Mucosa of gallbladder (tissue), 1 donor: Measurements from ENCODE around the gene WDR37. TPM values are rescaled to one million over a fixed set of nuclear protein-coding genes. Genes with fewer than 3 reads are reported as not detected.
A peak's percentile ranks its signal among the peaks of the same experiment; 100 is the strongest.
"Not testable (repeated sequence)": the region's sequence is repeated elsewhere in the genome, so short reads cannot be mapped to it uniquely, and the experiment has no call there.

Source experiments
- DNase-seq: peaks from one replicate; pipeline ENCODE4 v3.0.0-alpha.2; 2020; ENCODE audit warnings: low spot score
- total RNA-seq: library from RNA; stranded (reverse); gene quantifications from one replicate; pipeline ENCODE4 v1.2.1, GENCODE V29; 2021
- donor health status: DM: no; HTN: no; CAD: no.

Gene WDR37
- total RNA-seq = 15.5 TPM

- DNase-seq = peak; percentile 83
Measured at GRCh38 chr10:1056326-1057105, at the start of gene WDR37. TSS of gene WDR37 (plus strand) at chr10:1056385. CDS start at chr10:1072156, 15,771 bp downstream.

DNA sequence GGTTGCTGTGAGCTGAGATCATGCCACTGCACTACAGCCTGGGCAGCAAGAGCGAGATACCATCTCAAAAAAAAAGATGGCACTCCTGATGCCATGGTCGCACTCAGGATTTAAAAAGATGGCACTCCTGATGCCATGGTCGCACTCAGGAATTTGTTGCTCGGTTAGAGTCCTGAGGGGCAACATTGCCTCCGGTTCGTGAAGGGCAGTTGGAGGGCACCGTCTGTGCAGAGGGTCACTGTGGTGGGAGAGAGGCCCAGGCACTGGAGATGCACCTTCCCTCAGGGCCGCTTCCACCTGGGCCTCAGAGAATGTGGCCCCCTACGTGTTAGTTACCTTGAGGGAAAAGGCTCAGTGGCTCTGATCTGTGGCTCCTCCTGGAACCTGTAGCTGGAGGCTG, 49.6 kb upstream of the WDR37 start:
- no peak for DNase-seq

DNA sequence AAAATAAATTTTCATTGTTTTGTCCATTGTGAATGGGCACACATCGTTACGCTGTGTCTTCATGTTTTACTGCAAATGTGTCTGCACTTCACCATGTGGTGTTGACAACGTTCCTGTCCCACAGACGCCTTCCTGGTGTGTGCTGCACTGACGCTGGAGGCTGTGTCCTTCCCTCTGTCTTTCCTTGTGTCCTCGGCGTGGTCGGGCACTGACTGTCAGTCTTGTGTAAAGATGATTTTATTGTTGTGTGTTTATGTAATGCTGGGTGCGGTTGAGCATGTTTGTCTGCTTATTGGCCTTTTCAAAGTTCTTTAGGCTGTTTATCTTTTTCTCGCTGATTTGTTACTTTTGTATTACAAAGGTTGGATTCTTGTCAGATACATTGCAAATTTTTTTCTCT, 48.6 kb upstream of the WDR37 start:
- DNase-seq = no peak

- DNase-seq = no peak
Measured at GRCh38 chr10:1009071-1009494, 47.1 kb upstream of the WDR37 start.

- DNase-seq = not testable (repeated sequence)
Measured at GRCh38 chr10:1009947-1010346, 46.2 kb upstream of the WDR37 start.

- DNase-seq = no peak
Measured at GRCh38 chr10:1010703-1011102, 45.5 kb upstream of the WDR37 start.

DNA sequence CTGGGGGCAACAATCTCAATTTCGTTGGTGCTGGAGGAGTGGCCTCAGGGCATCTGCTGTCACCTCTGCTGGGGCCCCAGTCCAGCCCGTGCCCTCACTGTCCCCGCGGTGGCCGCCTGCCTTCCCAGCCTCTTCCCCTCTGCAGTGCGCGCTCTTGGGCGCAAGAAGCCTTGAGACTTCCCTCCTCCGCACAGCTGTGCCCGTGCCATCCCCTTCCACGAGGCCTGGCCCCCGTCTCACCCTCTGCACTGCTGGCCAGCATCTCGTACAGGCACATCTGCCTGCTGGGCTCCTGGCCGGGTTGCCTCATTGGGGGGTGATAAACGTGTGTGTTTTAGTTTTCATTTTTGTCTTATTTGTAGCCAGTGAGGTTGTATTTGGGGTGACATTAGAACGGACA, 44.5 kb upstream of the WDR37 start:
- DNase-seq = no peak

DNA sequence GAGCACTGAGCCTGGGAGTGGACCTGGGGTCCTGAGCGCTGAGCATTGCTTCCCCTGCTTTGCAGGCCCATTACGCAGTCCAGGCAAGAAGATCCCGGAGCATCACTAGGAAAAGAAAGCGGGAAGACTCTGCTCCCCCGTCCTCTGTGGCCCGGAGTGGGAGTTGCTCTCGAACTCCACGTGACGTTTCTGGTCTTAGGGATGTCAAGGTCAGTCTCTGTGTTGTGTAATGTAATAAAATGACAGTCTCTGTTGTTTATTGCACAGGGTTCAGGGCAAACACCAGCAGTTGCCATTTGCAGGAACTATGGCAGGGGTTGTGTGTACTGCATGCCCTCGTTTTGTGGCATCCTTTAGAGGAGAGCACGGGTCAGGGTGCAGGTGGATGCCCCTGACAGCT, 40.5 kb upstream of the WDR37 start:
- no peak for DNase-seq

DNA sequence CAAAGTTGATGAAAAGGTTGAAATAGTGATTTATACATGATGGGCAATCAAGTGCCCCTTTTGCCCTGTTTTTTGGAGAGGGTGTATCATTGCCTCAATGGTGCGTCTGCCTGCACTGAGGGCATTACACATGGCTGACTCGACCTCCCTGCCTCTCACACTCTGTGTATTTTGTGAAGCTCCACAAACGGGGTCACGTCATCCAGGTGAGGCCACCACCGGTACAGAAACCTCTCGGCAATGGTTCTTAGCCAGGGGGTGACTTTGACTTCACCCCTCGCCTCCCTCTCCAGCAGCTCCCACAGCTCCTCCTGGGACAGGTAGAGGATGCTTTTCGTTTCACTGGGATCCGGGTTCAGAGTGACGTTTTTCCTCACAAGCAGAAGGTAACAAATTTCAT, 36.8 kb upstream of the WDR37 start:
- no peak for DNase-seq

- no peak for DNase-seq
Measured at GRCh38 chr10:1020460-1020859, 35.7 kb upstream of the WDR37 start.

DNA sequence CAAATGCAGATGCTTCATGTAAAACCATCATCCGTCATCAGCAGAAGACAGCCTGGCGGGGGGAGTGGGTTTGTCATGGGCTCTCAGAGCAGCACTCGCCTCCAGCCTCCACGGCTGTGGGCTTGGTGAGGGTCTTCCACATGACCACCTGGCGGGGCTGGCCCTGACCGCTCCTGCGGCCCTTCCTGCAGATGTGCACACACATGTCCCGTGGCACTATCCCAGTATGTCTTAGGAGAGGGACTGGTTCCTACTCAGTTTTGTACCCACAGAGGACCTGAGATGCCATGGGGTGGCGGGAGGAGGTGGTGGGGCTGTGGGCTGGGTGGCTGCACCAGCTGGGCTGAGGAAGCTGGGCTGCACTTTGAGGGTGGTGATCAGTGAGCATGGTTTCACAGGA, 35.2 kb upstream of the WDR37 start:
- no peak for DNase-seq

GRCh38 chr10:1022413-1022812, 33.8 kb upstream of the WDR37 start:
- no peak for DNase-seq

- DNase-seq = no peak
Measured at GRCh38 chr10:1024103-1024502, 32.1 kb upstream of the WDR37 start.

- DNase-seq = no peak
Measured at GRCh38 chr10:1025683-1026082, 30.5 kb upstream of the WDR37 start, which contains the start of gene IDI2. TSS of gene IDI2 (minus strand) at chr10:1025859. CDS start at chr10:1024723, 1,136 bp downstream.

DNA sequence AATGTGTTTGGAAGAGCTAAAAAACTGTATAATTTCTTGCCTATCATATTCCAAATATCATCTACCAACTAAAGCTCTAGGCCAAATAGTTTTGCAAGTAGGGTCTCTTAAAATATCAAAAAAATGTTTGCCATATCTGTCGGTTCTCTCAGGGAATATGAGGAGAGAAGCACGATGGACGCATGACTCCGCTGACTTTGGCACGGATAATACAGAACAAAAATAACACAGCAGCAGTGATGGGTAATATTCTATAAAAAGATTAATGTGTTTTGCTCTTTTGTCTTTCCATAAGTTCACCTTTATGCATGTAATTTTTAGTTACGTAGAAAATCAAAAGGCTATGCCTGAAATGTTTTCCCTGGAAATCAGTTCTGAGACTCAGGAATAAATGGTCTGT, 29.6 kb upstream of the WDR37 start:
- no peak for DNase-seq

DNA sequence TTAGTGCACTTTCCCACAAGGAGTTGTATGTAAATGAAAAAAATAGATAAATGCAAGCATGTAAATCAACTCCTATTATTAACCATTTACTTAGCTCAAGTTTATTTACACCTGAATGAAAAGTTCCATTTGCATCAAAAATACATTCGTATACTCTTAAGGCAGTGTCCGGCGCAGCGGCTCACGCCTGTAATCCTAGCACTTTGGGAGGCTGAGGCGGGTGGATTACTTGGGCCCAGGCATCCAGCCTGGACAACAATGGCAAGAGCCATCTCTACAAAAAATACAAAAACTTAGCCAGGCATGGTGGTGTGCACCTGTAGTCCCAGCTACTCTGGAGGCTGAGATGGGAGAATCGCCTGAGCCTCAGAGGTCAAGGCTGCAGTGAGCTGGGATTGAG, 26.3 kb upstream of the WDR37 start:
- no peak for DNase-seq

DNA sequence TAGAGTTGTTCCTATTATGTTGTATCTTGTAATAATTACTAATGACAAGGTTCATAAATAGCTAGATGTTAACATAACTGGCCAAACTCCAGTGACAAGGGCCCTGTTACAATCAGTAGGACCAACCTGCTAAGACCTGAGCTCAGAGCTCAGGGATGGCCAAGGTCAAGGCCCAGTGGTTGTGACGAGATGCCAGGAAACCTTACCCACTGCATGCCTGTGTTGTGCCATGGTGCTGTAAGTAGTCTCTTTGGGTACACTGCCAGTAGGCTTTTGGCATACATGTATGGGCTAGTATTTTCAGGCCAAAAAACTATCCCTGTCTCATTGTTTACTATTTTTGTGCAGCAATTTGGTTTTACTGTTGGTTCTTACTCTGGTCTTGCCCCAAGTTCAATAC, 22.6 kb upstream of the WDR37 start:
- DNase-seq = no peak

GRCh38 chr10:1034758-1035157, 21.4 kb upstream of the WDR37 start:
- DNase-seq = no peak

- DNase-seq = no peak
Measured at GRCh38 chr10:1035201-1035600, 21.0 kb upstream of the WDR37 start.

DNA sequence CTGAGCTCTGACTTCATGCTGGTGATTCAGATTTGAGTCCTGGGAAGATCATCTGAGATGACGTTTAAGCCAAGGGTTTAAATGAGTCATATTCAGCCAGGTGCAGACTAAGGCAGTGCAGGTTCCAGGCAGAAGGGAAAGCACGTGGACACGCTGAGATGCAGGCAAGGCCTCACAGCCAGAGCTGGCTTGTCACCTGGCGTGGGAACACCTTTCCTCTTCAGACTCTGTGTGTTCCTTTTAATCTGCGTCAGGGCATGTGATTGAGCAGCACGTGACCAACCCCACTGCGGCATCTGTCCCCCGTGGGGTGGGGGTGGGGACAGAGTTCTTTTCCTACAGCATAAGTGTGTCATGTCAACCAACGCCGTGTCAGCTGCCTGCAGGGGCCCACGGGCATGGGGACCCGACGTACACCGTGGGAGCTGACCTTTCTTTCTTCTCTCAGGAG, 19.8 kb upstream of the WDR37 start:
- DNase-seq = no peak

DNA sequence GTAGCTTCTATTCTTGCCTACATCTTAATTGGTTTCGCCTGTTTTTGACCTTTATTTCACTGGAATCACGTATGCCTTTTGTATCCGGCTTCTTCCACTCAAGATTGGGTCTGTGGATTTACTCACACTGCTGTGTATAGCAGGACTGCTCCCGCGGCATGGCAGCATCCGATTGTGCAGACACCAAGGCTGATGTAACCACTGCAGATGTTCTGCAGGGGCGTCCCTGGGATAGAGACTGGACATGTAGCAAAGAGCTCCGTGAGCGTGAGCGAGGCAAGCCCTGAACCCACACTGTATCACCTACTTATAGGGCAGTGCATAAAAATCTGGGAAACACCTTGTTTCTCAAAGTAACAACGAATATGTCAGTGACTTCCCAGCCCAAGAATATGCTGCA, 19.1 kb upstream of the WDR37 start:
- no peak for DNase-seq

DNA sequence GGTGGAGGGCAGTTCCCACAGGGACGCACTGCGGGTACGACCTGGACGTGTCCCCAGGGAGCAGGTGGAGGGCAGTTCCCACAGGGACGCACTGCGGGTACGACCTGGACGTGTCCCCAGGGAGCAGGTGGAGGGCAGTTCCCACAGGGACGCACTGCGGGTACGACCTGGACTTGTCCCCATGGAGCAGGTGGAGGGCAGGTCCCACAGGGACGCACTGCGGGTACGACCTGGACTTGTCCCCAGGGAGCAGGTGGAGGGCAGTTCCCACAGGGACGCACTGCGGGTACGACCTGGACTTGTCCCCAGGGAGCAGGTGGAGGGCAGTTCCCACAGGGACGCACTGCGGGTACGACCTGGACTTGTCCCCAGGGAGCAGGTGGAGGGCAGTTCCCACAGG, 17.4 kb upstream of the WDR37 start:
- not testable (repeated sequence) for DNase-seq

DNA sequence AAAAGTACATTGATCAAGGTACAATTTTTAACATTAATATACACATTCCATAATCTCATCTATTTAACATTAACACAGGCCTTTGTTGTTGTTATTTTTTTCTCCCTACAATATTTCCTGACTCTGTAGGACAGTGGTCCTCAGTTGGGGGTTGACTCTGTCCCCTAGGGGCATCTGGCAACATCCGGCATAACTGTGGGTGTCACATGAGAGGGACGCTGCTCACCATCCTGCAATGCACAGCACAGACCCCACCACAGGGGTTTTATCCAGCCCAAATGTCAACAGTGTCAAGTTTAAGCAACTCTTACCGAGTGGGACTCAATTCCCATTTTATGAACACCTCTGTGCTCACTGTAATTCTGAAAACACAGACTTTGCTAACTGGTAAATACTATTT, 16.1 kb upstream of the WDR37 start:
- no peak for DNase-seq

DNA sequence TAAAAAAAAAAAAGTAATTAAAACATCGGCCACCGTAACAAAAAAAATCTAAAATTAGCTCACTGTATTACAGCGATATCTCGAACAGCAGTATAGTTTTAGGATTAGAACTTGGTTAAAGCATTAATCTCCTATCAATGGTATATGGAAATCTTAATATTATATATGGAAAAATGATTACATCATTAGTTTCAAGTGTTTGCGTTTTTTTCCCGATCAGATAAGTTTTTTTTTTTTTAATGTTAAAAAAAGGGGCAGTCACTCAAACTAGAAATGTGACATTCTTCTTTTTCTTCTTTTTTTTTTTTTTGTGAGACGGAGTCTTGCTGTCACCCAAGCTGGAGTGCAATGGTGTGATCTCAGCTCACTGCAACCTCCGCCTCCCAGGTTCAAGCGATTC, 14.7 kb upstream of the WDR37 start:
- no peak for DNase-seq
